Body of pancreas (tissue), 4 donors: Measurements from ENCODE around the gene RSF1.

ENCODE experiments used
- POLR2A ChIP-seq, 3 donors: fragments of 450-650 bp; IDR thresholded peaks; one replicate each; pipeline ENCODE4 v1.6.1; 2016; ENCODE audit warnings: antibody characterized with exemption in 3 of 3, mild to moderate bottlenecking in 2 of 3
- TF ChIP-seq, protein P1 (sequence below), 7 experiments: fragments of 450-650 bp in 4 of 7; fragments of 200-600 bp in 3 of 7; sonication (generic) in 3 of 7; IDR thresholded peaks; one replicate each; pipeline ENCODE4 v1.5.1; 2016 to 2019; ENCODE audit warnings: antibody characterized with exemption in 7 of 7

DNA sequence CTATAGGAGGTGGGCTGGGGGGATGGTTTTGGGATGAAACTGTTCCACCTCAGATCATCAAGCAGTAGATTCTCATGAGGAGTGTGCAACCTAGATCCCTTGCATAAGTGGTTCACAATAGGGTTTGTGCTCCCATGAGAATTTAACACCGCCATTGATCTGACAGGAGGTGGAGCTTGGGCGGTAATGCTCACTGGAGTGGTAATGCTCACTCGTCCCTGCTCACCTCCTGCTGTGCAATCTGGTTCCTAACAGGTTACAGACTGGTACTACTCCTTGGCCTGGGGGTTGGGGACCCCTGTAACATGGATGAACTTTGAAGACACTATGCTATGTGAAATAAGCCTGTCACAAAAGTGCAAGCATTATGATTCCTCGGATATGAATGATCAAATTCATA is 95.9 kb downstream of the RSF1 start:
- no peak for TF ChIP-seq POLR2A (IDR thresholded peaks at IDR 0.05)
- TF ChIP-seq, protein P1, sequence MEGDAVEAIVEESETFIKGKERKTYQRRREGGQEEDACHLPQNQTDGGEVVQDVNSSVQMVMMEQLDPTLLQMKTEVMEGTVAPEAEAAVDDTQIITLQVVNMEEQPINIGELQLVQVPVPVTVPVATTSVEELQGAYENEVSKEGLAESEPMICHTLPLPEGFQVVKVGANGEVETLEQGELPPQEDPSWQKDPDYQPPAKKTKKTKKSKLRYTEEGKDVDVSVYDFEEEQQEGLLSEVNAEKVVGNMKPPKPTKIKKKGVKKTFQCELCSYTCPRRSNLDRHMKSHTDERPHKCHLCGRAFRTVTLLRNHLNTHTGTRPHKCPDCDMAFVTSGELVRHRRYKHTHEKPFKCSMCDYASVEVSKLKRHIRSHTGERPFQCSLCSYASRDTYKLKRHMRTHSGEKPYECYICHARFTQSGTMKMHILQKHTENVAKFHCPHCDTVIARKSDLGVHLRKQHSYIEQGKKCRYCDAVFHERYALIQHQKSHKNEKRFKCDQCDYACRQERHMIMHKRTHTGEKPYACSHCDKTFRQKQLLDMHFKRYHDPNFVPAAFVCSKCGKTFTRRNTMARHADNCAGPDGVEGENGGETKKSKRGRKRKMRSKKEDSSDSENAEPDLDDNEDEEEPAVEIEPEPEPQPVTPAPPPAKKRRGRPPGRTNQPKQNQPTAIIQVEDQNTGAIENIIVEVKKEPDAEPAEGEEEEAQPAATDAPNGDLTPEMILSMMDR (IDR thresholded peaks at IDR 0.05) = no peak
